ENCODE results near the gene ACAP2. TPM values are rescaled to one million over a fixed set of nuclear protein-coding genes. Genes with fewer than 3 reads are reported as not detected.
A peak's percentile ranks its signal among the peaks of the same experiment; 100 is the strongest.
"Not testable (repeated sequence)": the region's sequence is repeated elsewhere in the genome, so short reads cannot be mapped to it uniquely, and the experiment has no call there.

ACAP2 gene, protein sequence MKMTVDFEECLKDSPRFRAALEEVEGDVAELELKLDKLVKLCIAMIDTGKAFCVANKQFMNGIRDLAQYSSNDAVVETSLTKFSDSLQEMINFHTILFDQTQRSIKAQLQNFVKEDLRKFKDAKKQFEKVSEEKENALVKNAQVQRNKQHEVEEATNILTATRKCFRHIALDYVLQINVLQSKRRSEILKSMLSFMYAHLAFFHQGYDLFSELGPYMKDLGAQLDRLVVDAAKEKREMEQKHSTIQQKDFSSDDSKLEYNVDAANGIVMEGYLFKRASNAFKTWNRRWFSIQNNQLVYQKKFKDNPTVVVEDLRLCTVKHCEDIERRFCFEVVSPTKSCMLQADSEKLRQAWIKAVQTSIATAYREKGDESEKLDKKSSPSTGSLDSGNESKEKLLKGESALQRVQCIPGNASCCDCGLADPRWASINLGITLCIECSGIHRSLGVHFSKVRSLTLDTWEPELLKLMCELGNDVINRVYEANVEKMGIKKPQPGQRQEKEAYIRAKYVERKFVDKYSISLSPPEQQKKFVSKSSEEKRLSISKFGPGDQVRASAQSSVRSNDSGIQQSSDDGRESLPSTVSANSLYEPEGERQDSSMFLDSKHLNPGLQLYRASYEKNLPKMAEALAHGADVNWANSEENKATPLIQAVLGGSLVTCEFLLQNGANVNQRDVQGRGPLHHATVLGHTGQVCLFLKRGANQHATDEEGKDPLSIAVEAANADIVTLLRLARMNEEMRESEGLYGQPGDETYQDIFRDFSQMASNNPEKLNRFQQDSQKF
- polyA plus RNA-seq (ENCODE audit: insufficient read length in 4 of 4), result 10 to 100 TPM; 26.6 to 41.1 (median 33.5) TPM

DNA sequence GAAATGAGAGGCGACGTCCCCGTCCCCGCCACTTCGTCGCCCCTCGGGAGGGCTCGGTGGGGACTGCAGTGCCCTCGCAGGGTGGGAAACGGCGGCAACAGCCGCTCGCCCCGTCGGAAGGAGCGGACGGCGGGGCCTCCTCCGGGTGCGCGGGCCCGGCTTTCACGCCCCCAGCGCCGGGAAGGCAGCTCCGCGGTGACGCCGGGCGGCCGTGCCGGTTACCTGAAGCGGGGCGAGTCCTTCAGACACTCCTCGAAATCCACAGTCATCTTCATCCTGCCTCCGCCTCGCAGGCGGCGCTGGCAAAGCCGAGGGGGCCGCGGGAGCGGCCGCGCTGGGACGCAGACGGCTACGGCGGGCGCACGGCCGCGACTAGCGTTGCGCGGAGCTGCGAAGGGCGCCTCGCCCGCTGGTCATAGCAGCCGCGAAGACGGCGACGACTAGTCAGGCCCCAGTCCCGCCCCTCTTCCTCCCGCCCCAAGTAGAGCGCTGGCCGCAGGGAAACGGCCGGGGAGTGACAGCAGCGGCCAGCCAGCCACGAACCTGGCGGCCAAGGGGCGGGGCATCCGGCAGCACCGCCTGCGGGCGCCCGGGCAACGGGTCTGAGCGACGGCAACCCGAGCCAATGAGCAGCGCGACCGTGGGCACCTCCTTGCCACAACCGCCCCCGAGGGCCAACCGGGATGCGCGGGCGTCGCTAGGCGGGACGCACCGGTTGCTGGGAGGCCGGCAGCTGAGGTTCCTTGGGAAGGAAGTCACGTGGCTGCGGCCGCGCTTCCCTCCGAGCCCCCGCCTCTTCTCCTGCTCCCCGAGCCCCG is at the start of gene ACAP2:
ACAP2 (minus strand) TSS at position 448 of the 818 bp plus-strand sequence; CDS start at position 275, 173 bp downstream.
- peak; percentile 87 to 98 (median 96) for DNase-seq (ENCODE audit: low read depth in 4 of 4, low spot score in 2 of 4)

DNA sequence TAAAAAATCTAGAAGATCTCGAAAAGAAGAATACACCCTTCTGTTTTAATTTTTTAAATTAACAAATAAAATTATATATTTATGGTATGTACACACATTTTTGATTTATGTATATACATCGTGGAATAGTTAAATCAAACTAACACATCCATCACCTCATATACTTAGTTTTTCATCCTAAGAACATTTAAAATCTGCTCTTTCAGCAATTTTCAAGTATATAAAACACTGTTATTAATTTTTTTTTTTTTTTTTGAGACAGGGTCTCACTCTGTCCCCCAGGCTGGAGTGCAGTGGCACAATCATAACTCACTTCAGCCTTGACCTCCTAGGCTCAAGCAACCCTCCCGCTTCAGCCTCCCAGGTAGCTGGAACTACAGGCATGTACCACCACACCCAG is 32.8 kb upstream of the ACAP2 start:
- no peak for DNase-seq (ENCODE audit: low read depth in 4 of 4, low spot score in 2 of 4)

DNA sequence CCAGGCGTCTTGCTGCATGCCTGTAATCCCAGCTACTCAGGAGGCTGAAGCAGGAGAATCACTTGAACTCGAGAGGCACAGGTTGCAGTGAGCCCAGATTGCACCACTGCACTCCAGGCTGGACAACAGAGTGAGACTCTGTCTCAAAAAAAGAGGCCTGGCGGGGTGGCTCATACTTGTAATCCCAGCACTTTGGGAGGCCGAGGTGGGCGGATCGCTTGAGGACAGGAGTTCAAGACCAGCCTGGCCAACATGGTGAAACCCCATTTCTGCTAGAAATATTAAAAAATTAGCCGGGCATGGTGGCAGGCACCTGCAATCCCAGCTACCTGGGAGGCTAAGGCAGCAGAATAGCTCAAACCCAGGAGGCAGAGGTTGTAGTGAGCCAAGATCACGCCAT is 32.3 kb upstream of the ACAP2 start:
- DNase-seq (ENCODE audit: low read depth in 4 of 4, low spot score in 2 of 4), result not testable (repeated sequence)

DNA sequence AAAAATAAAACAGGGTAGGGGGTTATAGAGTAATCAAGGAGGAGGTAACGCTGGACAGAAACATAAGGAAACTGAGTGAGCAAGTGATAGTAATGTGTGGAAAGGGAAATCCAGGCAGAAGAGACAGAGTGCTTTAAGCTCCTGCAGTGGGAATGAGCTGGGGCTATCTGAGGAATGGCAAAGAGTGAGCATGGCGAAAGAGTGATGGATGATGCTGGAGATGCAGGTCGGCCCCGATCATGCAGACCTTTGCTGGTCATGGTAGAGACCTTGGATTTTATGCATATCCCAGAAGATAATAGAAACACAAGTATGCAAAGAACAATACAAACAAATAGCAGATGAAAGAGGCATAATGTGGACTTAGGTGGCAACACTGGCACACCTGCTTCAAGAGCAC is 26.0 kb upstream of the ACAP2 start:
- no peak for DNase-seq (ENCODE audit: low read depth in 4 of 4, low spot score in 2 of 4)

DNA sequence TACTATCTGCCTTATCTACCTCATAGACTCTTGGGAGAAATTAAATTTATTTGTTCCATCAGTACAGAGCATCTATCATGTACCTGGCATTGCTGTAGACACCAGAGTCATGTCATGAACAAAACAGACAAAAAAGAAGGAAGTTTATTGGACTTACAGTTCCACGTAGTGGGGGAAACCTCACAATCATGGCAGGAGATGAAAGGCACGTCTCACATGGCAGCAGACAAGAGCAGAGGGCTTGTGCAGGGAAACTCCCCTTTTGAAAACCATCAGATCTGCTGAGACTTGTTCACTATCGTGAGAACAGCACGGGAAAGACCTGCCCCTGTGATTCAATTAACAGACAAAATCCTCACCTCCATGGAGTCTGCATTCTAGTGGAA is 25.6 kb upstream of the ACAP2 start:
- no peak for DNase-seq (ENCODE audit: low read depth in 4 of 4, low spot score in 2 of 4)

DNA sequence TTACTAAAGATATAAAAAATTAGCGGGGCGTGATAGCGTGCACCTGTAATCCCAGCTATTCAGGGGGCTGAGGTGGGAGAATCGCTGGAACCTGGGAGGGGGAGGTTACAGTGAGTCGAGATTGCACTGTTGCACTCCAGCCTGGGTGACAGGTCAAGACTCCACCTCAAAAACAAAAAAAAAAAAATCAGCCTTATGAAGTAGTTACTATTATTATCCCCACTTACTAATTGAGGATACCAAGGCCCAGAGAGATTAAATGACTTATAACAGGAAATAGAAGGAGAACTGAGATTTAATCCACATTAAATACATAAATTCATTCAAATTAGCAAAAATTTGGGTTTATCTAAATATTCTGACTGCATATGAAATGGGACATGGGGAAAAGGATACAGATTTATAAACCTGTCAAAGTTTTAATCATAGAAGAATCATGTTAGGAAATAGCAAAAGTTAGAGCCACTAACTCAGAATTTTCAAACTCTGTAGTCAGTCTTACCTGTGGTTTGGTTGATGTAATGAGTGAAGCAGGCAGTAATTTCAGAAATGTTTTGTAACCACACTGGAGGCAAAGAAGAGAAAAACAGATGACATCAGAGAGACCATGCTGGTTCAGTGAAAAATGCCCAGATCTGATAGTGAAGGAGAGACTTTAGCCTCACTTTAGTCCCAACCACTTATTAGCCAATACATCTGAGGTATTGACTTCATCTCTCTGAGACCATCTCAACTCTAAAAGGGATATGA is 25.0 kb upstream of the ACAP2 start:
- no peak for DNase-seq (ENCODE audit: low read depth in 4 of 4, low spot score in 2 of 4)

DNA sequence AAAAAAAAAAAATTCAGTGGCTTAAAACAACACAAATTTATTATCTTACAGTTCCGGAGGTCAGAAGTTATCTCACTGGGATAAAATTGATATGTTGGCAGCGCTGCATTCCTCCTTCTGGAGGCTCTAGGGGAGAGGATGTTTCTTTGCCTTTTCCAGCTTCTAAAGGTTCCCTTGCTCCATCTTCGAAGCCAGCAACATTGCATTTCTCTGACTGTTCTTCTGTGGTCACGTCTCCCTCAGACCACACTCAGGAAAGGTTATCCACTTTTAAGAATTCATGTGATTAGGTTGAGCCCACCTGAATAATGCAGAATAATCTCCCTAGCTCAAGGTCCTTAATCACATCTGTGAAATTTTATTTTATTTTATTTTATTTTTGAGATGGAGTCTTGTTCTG is 23.4 kb upstream of the ACAP2 start:
- no peak for DNase-seq (ENCODE audit: low read depth in 4 of 4, low spot score in 2 of 4)

DNA sequence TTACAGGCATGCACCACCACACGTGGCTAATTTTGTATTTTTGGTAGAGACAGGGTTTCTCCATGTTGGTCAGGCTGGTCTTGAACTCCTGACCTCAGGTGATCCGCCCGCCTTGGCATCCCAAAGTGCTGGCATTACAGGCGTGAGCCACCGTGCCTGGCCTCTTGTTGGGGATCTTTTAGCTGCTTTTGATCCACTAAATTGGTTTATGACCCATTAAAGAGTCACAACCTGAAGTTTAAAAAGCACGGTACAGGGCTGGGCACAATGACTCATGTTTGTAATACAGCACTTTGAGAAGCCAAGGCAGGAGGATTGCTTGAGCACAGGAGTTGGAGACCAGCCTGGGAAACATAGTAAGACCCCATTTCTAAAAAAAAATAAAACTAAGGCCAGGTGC is 20.1 kb upstream of the ACAP2 start:
- DNase-seq (ENCODE audit: low read depth in 4 of 4, low spot score in 2 of 4), result not testable (repeated sequence)

DNA sequence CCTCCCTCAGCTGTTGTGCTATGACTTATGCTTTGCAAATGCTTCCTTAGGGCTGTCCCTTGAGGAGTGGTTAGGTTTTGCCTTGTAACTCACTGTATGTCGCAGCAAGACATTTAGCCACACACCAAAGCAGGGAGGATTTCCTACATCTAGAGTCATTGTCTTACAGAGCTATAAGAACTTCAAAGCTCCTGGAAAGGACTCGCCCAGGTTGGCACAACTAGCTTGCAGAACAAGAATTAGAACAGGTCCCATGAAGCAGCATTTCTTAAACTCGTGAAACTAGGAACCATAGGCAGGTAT is 19.4 kb upstream of the ACAP2 start:
- no peak for DNase-seq (ENCODE audit: low read depth in 4 of 4, low spot score in 2 of 4)

DNA sequence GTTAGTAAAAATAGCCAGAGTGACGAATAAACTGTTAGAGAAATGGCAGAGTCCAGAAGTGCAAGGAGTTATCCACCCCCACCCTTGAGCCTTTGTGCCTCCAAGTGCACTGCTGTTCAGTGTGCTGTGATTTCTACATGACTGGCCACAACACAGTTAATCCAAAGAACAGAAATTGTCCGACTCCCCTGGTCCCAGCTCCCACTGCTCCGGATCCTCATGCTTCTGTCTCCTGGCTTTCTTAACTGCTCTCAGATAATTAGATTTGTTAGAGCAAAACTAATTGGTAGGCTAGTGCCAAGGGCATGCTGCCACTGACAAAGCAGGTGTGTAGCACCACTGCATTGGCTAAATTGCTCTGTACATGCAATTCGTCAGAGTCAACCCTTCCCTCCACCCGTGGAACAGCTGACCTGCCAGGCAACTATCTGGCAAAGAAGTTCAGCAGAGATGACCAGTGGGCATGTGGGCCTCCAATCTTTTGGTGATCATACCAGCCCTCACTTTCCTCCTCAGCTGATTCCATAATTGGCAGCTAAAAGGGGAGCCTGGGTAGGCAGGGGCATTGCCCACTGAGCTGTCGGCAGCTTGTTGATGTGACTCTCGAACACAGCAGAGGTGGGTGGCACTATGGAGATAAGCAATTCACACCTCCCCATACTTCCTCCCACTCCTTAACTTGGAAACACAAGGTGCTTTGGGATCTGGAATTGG is 18.9 kb upstream of the ACAP2 start:
- no peak for DNase-seq (ENCODE audit: low read depth in 4 of 4, low spot score in 2 of 4)

DNA sequence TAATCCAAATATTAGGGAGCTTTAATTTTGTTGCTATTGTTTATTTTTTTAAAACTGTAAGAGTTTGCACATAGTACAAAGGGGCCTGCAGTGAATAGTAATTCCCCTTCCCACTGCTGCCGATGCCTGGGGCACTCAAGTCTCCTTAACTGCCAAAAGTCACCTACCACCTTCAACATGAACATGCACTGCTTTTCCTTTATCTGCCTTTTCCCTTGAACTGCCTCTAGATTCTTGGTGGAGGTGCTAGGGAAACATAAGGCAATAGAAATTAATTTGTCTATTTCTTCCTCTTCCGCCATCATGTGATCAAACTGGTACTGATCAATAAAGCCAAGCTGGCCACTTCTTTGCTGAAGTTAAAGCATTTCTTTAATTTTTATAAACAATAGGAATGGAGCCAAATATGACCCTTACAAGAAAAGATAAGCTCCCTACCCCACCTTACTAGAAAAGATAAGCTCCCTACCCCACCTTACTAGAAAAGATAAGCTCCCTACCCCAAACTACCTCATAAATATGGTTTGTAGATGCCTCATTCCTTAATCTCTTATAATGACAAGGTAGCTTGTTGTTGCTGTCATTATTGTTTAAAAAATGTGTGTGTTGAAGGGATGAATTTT is 17.4 kb upstream of the ACAP2 start:
- DNase-seq (ENCODE audit: low read depth in 4 of 4, low spot score in 2 of 4), result no peak

DNA sequence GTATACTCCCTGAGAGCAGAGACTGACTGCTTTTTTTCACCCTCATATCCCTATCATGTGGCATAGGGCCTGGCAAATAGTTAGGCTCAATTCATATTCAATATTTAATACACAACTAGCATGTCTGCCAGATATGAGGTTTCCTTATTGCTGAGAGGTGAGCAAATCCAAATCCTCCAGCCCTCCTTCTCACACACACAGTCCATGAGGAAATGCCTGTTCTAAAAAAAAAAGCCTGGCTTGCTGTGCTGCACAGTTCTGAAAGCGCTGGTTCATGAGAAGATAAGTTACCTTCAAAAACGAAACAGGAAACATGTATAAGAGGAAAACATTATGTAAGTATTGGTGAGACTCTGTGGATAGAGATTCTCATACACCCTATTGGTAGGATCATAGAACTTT is 15.5 kb upstream of the ACAP2 start:
- no peak for DNase-seq (ENCODE audit: low read depth in 4 of 4, low spot score in 2 of 4)

DNA sequence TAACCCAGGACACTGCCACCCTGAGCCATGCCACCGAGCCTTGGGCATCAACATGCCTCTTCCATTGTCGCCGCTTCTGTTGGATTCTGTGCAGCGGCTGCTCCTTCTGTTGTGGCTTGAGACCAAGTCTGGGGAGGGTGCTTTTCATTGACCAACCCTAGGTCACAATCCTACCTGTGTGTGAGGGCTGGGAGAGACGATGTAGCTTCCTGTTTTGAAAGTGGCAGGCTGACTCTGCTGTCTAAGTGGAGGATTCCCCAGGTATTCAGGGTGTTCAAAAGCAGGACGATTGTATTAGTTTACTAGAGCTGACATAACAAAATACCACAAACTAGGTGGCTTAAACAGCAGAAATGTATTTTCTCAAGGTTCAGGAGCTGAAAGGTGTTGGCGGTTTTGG is 13.0 kb upstream of the ACAP2 start:
- no peak for DNase-seq (ENCODE audit: low read depth in 4 of 4, low spot score in 2 of 4)

DNA sequence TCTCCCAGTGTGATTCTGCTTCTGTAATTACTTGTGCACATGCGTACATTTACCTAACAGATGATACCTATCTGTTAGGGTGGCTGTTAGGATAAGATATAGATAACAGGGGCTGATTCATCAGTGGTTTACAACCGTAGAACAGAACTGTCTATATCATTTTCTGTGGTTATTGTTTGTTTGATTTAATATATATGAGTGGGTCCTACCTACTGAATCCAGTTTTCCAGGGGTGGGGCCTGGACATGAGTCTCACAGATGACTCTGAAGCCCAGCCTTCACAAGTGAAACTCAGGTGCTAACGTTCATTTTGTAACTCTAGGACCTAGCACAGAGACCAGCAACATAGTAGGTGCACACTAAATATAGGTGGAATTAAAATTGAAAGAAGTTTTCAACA is 10.4 kb upstream of the ACAP2 start:
- no peak for DNase-seq (ENCODE audit: low read depth in 4 of 4, low spot score in 2 of 4)

DNA sequence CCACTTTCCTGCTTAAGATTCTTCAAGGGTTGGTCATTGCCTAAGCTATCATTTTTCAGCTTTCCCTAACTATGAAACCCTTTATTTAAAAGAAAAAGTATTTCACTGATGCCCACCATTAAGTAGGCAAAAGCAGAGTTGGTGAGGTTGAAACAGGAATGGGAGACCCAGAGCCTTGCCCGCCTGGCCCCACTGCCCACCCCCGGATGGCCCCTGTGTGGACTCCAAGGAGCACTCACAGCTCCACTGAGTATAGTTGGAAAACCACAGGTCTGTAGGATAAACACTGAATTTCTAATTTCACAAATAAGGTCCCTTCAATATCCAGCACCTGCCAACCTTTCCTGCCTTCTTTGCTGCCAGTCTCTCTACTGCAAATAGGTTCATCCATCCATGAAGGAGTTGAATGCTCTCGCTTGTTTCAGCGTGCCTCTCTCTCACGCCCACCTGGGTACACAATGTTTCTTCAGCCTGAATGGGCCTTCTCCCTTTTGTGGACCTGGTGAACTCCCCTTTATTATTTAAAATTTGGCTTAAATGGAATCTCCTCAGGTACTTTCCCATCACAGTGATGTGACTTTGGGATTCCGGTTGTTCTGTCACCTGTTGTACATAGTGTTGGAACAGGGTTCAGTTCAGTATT is 8.7 kb upstream of the ACAP2 start:
- no peak for DNase-seq (ENCODE audit: low read depth in 4 of 4, low spot score in 2 of 4)

DNA sequence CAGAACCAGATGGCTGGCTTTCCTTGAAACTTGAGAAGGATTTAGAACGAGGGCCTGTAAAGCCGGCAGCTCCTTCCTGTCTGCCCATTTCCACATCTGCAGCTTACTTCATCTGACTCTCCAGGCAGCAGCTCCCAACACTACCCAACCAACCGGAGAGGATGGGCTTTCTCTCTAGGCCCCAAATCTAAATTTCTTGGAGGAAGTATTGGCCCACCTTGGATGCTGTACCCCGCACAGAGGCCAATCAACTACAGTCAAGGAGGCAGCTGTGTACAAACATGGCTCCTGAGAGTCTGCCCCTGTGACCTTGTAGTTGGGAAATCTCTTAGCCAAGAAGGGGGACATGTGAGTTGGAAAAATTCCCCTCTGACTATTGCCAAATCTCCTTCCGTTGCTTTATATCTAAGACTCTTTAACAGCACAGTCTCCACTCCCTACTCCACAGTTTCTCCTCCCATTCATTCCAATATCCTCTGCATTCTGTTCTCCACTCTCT is 8.0 kb upstream of the ACAP2 start:
- DNase-seq (ENCODE audit: low read depth in 4 of 4, low spot score in 2 of 4), result no peak

DNA sequence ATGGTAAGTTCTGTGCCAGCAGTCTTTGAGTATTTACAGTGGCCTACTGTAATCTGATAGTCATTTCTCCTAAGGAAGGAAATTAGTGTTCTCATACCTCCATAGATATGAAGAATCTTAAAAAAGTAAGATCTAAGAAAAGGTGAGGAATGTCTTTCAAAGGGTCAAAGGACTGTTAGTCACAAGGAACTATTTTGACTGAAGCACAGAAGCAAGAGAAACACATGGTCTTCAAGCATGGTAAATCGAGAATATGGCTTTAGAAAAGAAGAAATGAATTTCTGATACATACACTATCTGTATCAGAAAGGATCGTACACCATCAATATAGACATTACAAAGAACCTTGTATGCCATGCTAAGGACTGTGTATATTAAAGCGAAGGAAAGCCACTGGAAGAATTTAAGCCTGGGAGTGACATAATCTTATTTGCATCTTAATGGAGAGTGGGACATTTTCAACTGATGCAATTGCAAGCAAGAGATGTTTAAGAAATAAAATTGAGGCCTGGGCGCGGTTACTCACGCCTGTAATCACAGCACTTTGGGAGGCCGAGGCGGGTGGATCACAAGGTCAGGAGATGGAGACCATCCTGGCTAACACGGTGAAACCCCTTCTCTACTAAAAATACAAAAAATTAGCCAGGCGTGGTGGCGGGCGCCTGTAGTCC is 5.5 kb upstream of the ACAP2 start:
- no peak for DNase-seq (ENCODE audit: low read depth in 4 of 4, low spot score in 2 of 4)

DNA sequence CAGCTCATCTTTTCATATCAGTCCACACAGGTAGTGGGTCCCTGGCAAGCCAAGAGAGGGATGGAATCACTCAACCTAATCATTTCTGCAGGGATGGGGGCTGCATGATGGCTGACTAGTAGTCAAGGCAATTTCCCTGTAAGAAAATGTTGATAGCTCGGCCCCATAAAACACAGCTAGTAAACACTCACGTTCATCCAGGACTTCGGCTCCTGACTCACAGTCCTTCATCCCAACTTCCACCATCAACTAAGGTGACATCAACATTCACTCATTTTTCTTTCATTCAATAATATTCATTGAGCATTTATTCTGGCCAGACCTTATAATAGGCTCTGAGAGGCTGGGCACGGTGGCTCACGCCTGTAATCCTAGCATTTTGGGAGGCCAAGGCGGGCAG is 4.4 kb upstream of the ACAP2 start:
- DNase-seq (ENCODE audit: low read depth in 4 of 4, low spot score in 2 of 4), result no peak

Measured in left renal cortex interstitium (tissue), 4 donors.